ENCODE measurements around the gene BMPR1B.

GRCh38 chr4:94803181-94803580 is 45.4 kb downstream of the BMPR1B start:
- TF ChIP-seq CTCF (IDR thresholded peaks at IDR 0.05) (no peak), POLR2A (IDR thresholded peaks at IDR 0.05) (no peak)

All from gastroesophageal sphincter (tissue), 3 donors.